ENCODE measurements around the gene COL10A1.
"Not testable (repeated sequence)": the region's sequence is repeated elsewhere in the genome, so short reads cannot be mapped to it uniquely, and the experiment has no call there.

Gene COL10A1

GRCh38 chr6:116118608-116119007, 7.3 kb downstream of the COL10A1 start:
- DNase-seq = no peak

GRCh38 chr6:116115781-116116180, 10.2 kb downstream of the COL10A1 start:
- DNase-seq = no peak

GRCh38 chr6:116113386-116113785, 12.5 kb downstream of the COL10A1 start:
- no peak for DNase-seq

- DNase-seq = no peak
Measured at GRCh38 chr6:116111552-116112528, 14.1 kb downstream of the COL10A1 start.

GRCh38 chr6:116108836-116109235, 17.1 kb downstream of the COL10A1 start:
- no peak for DNase-seq

- no peak for DNase-seq
Measured at GRCh38 chr6:116106146-116106545, 19.8 kb downstream of the COL10A1 start.

GRCh38 chr6:116105247-116105646, 20.7 kb downstream of the COL10A1 start:
- DNase-seq = no peak

GRCh38 chr6:116104636-116105035, 21.3 kb downstream of the COL10A1 start:
- DNase-seq = no peak

- DNase-seq = no peak
Measured at GRCh38 chr6:116102873-116103272, 23.1 kb downstream of the COL10A1 start.

- DNase-seq = no peak
Measured at GRCh38 chr6:116101790-116102189, 24.1 kb downstream of the COL10A1 start.

GRCh38 chr6:116101302-116101718, 24.6 kb downstream of the COL10A1 start:
- DNase-seq = peak; percentile 30

- peak; percentile 88 for DNase-seq
Measured at GRCh38 chr6:116100419-116101301, 25.3 kb downstream of the COL10A1 start, which contains the start of gene NT5DC1. TSS of gene NT5DC1 (plus strand) at chr6:116100853. CDS start at chr6:116100931, 78 bp downstream.

GRCh38 chr6:116099036-116099435, 26.9 kb downstream of the COL10A1 start:
- DNase-seq = no peak

GRCh38 chr6:116096979-116097816, 28.7 kb downstream of the COL10A1 start:
- no peak for DNase-seq

GRCh38 chr6:116096048-116096759, 29.7 kb downstream of the COL10A1 start:
- not testable (repeated sequence) for DNase-seq

- no peak for DNase-seq
Measured at GRCh38 chr6:116094041-116094440, 31.9 kb downstream of the COL10A1 start.

GRCh38 chr6:116090251-116090650, 35.7 kb downstream of the COL10A1 start:
- no peak for DNase-seq

GRCh38 chr6:116088946-116089345, 37.0 kb downstream of the COL10A1 start:
- no peak for DNase-seq

- DNase-seq = no peak
Measured at GRCh38 chr6:116087437-116088027, 38.4 kb downstream of the COL10A1 start.

GRCh38 chr6:116084284-116084683, 41.6 kb downstream of the COL10A1 start:
- DNase-seq = no peak

GRCh38 chr6:116083052-116083451, 42.9 kb downstream of the COL10A1 start:
- no peak for DNase-seq
